Measurements from ENCODE around the gene PLXNA4.
"Not testable (repeated sequence)": the region's sequence is repeated elsewhere in the genome, so short reads cannot be mapped to it uniquely, and the experiment has no call there.

Gene PLXNA4

GRCh38 chr7:132397070-132397469 lies 179.2 kb downstream of the PLXNA4 start:
- TF ChIP-seq, protein P1, sequence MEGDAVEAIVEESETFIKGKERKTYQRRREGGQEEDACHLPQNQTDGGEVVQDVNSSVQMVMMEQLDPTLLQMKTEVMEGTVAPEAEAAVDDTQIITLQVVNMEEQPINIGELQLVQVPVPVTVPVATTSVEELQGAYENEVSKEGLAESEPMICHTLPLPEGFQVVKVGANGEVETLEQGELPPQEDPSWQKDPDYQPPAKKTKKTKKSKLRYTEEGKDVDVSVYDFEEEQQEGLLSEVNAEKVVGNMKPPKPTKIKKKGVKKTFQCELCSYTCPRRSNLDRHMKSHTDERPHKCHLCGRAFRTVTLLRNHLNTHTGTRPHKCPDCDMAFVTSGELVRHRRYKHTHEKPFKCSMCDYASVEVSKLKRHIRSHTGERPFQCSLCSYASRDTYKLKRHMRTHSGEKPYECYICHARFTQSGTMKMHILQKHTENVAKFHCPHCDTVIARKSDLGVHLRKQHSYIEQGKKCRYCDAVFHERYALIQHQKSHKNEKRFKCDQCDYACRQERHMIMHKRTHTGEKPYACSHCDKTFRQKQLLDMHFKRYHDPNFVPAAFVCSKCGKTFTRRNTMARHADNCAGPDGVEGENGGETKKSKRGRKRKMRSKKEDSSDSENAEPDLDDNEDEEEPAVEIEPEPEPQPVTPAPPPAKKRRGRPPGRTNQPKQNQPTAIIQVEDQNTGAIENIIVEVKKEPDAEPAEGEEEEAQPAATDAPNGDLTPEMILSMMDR (IDR thresholded peaks at IDR 0.05; ENCODE audit: low read depth, low read length, missing control alignments), result no peak
- DNase-seq (ENCODE audit: low read depth), result no peak
- H3K4me3 ChIP-seq (ENCODE audit: low read depth, low read length), result no peak overlapping the region

- TF ChIP-seq, protein P1 (IDR thresholded peaks at IDR 0.05; ENCODE audit: low read depth, low read length, missing control alignments), result no peak
Observed at GRCh38 chr7:132395361-132395760, 180.9 kb downstream of the PLXNA4 start.

GRCh38 chr7:132394283-132395198 lies 181.7 kb downstream of the PLXNA4 start:
- H3K4me3 ChIP-seq (ENCODE audit: low read depth, low read length), result no peak overlapping the region
- DNase-seq (ENCODE audit: low read depth), result no peak
- TF ChIP-seq, protein P1 (IDR thresholded peaks at IDR 0.05; ENCODE audit: low read depth, low read length, missing control alignments), result peak; percentile 44

More at GRCh38 chr7:132395361-132395760, 180.9 kb downstream of the PLXNA4 start:
- no peak for DNase-seq (ENCODE audit: low read depth)
- H3K4me3 ChIP-seq (ENCODE audit: low read depth, low read length), result no peak overlapping the region

GRCh38 chr7:132393789-132394261 lies 182.4 kb downstream of the PLXNA4 start:
- no peak overlapping the region for H3K4me3 ChIP-seq (ENCODE audit: low read depth, low read length)
- TF ChIP-seq, protein P1 (IDR thresholded peaks at IDR 0.05; ENCODE audit: low read depth, low read length, missing control alignments), result no peak
- DNase-seq (ENCODE audit: low read depth), result no peak

DNA sequence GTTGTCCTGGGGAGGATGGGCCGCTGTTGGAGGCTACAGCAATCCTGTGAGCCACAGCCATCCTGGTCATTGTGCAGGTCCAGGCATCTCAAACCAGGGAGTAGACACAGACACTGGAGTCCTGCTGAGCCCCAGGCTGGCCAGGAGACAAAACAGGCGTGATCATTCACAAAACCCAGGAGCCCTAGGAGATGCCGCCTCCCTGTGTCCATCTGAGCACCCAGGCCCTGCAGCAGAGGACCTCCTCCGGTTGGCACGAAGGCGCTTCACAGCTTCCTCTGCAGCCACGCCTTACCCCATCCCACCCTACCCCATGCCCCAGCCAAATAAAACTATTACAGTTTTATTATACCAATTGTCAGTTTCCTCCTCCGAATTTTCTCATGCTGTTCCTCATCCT lies 183.6 kb downstream of the PLXNA4 start:
- TF ChIP-seq, protein P1 (IDR thresholded peaks at IDR 0.05; ENCODE audit: low read depth, low read length, missing control alignments), result no peak
- H3K4me3 ChIP-seq (ENCODE audit: low read depth, low read length), result no peak overlapping the region
- no peak for DNase-seq (ENCODE audit: low read depth)

DNA sequence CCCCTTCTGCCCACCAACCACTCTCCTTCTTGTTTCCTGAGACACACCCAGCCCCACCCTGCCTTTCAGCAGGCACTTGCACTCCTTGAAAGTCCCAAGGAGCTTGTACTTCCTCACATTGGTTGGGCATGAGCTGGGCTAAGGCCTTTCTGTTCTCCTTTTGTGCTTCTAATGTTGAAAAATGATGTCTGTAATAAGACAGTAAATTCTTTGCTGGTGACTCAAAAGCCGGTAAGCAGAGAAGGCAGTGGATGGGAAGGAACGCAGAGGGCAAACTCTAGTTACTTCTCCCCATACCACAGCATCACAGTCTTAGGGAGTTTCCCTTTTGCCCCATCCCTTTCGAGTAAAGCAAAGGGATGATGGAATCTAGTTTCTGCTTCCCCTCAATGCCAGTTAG lies 185.6 kb downstream of the PLXNA4 start:
- no peak overlapping the region for H3K4me3 ChIP-seq (ENCODE audit: low read depth, low read length)
- DNase-seq (ENCODE audit: low read depth), result no peak
- TF ChIP-seq, protein P1 (IDR thresholded peaks at IDR 0.05; ENCODE audit: low read depth, low read length, missing control alignments), result no peak

- not testable (repeated sequence) for H3K4me3 ChIP-seq (ENCODE audit: low read depth, low read length)
Observed at GRCh38 chr7:132390049-132390448, 186.2 kb downstream of the PLXNA4 start.

More at GRCh38 chr7:132390049-132390448, 186.2 kb downstream of the PLXNA4 start:
- DNase-seq (ENCODE audit: low read depth), result not testable (repeated sequence)
